Ureter (tissue), 1 donor: ENCODE data around the gene ZNF282. TPM values are rescaled to one million over a fixed set of nuclear protein-coding genes. Genes with fewer than 3 reads are reported as not detected.
"Not testable (repeated sequence)": the region's sequence is repeated elsewhere in the genome, so short reads cannot be mapped to it uniquely, and the experiment has no call there.

Source experiments
- DNase-seq: peaks from one replicate; pipeline ENCODE4 v3.0.0-alpha.2; 2020; ENCODE audit warnings: low spot score
- total RNA-seq: library from RNA; stranded (reverse); gene quantifications from one replicate; pipeline ENCODE4 v1.2.4, GENCODE V29; 2023
- donor health status: DM: yes; HTN: yes; CAD: no.

The ZNF282 gene
- total RNA-seq, 1 donor from 2014 or later = 46.6 TPM

GRCh38 chr7:149255174-149255573, 59.8 kb downstream of the ZNF282 start:
- DNase-seq = no peak

DNA sequence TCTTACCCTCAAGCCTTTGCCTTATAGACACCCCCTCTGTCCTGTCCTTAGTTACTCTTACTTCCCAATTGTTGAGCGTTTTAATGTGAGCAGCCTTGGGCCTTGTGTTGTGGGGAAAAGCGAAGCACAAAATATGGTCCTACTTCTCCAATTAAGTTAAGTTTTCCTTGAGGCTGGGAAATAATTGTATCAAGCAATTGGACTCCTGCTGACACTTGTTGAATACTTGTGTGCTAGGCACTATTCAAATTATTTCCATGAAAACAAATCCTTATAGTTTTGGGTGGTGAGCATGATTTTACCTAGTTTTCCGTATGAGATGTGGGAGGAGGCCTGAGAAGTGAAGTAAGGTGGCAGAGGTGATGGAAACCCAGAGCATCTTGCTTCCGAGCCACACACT, 61.2 kb downstream of the ZNF282 start:
- DNase-seq = no peak

DNA sequence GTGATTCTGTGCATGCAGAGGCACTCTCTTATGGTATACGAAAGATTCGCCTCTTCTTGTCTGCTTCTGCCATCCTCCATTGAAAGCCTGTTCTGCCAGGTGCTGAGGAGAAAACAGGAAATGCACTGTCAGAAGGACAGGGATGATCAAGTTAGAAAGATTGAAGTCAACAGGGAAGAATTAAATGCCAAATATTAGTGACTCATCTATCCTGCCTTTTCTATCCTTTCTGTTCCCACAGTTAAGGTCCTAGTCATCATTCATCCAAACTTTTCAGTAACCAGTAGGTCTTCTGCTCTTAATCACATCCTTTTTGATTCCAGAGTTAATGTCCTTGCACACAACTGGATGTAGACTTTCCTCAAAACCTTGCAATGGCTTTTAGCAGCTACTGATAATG, 61.8 kb downstream of the ZNF282 start:
- DNase-seq = no peak

GRCh38 chr7:149261316-149261828, 66.0 kb downstream of the ZNF282 start:
- DNase-seq = no peak

GRCh38 chr7:149261829-149262617, 66.7 kb downstream of the ZNF282 start, which contains the start of gene ZNF783:
TSS of gene ZNF783 (plus strand) at chr7:149262196. CDS start at chr7:149262334, 138 bp downstream.
- peak; percentile 85 for DNase-seq

DNA sequence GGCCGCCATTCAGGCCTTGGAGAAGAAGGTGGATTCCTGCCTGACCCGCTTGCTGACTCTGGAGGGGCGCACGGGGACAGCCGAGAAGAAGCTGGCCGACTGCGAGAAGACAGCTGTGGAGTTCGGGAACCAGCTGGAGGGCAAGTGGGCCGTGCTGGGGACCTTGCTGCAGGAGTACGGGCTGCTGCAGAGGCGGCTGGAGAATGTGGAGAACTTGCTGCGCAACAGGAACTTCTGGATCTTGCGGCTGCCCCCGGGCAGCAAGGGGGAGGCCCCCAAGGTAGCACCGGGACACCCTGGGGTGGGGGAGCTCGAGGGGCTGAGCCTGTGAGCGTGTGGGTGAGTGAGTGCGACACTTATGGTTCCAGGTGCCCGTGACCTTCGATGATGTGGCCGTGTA, 71.1 kb downstream of the ZNF282 start:
- DNase-seq = no peak

DNA sequence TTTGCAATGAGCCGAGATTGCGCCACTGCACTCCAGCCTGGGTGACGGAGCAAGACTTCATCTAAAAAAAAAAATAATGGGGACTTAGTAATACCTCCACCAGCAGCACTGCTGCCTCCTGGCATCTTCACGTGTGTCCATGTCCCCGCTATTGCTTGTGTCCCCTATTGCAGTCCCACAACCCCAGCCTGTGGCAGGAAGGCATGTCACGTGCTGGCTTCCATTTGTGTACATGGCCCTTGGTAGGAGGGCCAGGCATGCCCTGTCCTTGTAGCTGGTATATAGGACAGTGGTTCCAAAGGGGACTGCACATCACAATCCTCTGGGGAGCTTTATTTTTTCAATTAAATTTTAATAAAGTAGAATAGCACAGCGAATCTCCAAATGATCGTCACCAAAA, 72.4 kb downstream of the ZNF282 start:
- no peak for DNase-seq

DNA sequence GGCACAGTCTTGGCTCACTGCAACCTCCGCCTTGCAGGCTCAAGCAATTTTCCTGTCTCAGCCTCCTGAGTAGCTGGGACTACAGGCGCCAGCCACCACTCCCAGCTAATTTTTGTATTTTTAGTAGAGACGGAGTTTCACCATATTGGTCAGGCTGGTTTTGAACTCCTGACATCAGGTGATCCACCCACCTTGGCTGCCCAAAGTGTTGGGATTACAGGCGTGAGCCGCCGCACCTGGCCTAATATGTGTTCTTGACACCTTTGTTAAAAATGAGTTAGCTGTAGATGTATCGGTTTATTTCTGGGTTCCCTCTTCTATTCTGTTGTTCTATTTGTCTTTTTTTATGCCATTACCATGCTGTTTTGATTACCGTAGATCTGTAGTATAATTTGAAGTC, 79.1 kb downstream of the ZNF282 start:
- DNase-seq = not testable (repeated sequence)

Other genes starting within 250 kb of the ZNF282 start
- gene PDIA4, start 167.0 kb upstream of the ZNF282 start, total RNA-seq = 116 TPM
- gene ZNF786, start 104.8 kb upstream of the ZNF282 start, total RNA-seq = 9.8 TPM
- 3.0 TPM for gene ZNF425, start 69.2 kb upstream of the ZNF282 start, total RNA-seq
- gene ZNF398, start 48.1 kb upstream of the ZNF282 start, total RNA-seq = 25.4 TPM
- gene ZNF212, start 44.1 kb downstream of the ZNF282 start, total RNA-seq = 11.2 TPM
- 30.0 TPM for gene ZNF783, start 66.7 kb downstream of the ZNF282 start, total RNA-seq